ENCODE measurements around the gene EGFL7. TPM values are rescaled to one million over a fixed set of nuclear protein-coding genes. Genes with fewer than 3 reads are reported as not detected.

The EGFL7 gene
- total and polyA plus RNA-seq, 4 donors: 32.1 to 39.7 (median 36.5) TPM

- no peak overlapping the region for H3K4me3 ChIP-seq (ENCODE audit: low read depth in 1 of 3, low read length in 3 of 3)
- no peak for DNase-seq (ENCODE audit: low spot score)
- no peaks in the 10 kb centered on the region for H3K27me3 ChIP-seq (ENCODE audit: control insufficient read depth in 4 of 4, insufficient read depth in 4 of 4, low read length in 3 of 4)
- H3K27ac ChIP-seq (ENCODE audit: low read depth in 1 of 2, low read length in 2 of 2): peak overlapping the region; percentile 86
- H3K4me1 ChIP-seq (ENCODE audit: control insufficient read depth in 4 of 4, insufficient read depth in 4 of 4, low read length in 3 of 4): peaks cover 33 to 60% (median 48%) of the 10 kb centered on the region in 4 donors
- TF ChIP-seq GABPA (IDR thresholded peaks at IDR 0.05 in 1 of 2, conservative IDR thresholded peaks at IDR 0.05 in 1 of 2): no peak
- TF ChIP-seq ATF3 (IDR thresholded peaks at IDR 0.05): no peak
- no peak for TF ChIP-seq YY1 (IDR thresholded peaks at IDR 0.05)
- TF ChIP-seq, protein P1, sequence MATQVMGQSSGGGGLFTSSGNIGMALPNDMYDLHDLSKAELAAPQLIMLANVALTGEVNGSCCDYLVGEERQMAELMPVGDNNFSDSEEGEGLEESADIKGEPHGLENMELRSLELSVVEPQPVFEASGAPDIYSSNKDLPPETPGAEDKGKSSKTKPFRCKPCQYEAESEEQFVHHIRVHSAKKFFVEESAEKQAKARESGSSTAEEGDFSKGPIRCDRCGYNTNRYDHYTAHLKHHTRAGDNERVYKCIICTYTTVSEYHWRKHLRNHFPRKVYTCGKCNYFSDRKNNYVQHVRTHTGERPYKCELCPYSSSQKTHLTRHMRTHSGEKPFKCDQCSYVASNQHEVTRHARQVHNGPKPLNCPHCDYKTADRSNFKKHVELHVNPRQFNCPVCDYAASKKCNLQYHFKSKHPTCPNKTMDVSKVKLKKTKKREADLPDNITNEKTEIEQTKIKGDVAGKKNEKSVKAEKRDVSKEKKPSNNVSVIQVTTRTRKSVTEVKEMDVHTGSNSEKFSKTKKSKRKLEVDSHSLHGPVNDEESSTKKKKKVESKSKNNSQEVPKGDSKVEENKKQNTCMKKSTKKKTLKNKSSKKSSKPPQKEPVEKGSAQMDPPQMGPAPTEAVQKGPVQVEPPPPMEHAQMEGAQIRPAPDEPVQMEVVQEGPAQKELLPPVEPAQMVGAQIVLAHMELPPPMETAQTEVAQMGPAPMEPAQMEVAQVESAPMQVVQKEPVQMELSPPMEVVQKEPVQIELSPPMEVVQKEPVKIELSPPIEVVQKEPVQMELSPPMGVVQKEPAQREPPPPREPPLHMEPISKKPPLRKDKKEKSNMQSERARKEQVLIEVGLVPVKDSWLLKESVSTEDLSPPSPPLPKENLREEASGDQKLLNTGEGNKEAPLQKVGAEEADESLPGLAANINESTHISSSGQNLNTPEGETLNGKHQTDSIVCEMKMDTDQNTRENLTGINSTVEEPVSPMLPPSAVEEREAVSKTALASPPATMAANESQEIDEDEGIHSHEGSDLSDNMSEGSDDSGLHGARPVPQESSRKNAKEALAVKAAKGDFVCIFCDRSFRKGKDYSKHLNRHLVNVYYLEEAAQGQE (IDR thresholded peaks at IDR 0.05): no peak
- TF ChIP-seq, protein P2, sequence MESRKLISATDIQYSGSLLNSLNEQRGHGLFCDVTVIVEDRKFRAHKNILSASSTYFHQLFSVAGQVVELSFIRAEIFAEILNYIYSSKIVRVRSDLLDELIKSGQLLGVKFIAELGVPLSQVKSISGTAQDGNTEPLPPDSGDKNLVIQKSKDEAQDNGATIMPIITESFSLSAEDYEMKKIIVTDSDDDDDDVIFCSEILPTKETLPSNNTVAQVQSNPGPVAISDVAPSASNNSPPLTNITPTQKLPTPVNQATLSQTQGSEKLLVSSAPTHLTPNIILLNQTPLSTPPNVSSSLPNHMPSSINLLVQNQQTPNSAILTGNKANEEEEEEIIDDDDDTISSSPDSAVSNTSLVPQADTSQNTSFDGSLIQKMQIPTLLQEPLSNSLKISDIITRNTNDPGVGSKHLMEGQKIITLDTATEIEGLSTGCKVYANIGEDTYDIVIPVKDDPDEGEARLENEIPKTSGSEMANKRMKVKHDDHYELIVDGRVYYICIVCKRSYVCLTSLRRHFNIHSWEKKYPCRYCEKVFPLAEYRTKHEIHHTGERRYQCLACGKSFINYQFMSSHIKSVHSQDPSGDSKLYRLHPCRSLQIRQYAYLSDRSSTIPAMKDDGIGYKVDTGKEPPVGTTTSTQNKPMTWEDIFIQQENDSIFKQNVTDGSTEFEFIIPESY (IDR thresholded peaks at IDR 0.05): no peak
- TF ChIP-seq MAX (IDR thresholded peaks at IDR 0.05): no peak
- no peak for TF ChIP-seq FOXA2 (IDR thresholded peaks at IDR 0.05)
- TF ChIP-seq JUND (IDR thresholded peaks at IDR 0.05): no peak
- TF ChIP-seq HNF4A (conservative IDR thresholded peaks at IDR 0.05): no peak
- no peak for TF ChIP-seq RAD21 (IDR thresholded peaks at IDR 0.05)
- TF ChIP-seq HNF4G (IDR thresholded peaks at IDR 0.05): no peak
- TF ChIP-seq NR2F2 (IDR thresholded peaks at IDR 0.05): no peak
- TF ChIP-seq EGR1 (IDR thresholded peaks at IDR 0.05; ENCODE audit: low read depth in 2 of 2): no peak
- TF ChIP-seq TAF1 (conservative IDR thresholded peaks at IDR 0.05): no peak
- TF ChIP-seq, protein P3, sequence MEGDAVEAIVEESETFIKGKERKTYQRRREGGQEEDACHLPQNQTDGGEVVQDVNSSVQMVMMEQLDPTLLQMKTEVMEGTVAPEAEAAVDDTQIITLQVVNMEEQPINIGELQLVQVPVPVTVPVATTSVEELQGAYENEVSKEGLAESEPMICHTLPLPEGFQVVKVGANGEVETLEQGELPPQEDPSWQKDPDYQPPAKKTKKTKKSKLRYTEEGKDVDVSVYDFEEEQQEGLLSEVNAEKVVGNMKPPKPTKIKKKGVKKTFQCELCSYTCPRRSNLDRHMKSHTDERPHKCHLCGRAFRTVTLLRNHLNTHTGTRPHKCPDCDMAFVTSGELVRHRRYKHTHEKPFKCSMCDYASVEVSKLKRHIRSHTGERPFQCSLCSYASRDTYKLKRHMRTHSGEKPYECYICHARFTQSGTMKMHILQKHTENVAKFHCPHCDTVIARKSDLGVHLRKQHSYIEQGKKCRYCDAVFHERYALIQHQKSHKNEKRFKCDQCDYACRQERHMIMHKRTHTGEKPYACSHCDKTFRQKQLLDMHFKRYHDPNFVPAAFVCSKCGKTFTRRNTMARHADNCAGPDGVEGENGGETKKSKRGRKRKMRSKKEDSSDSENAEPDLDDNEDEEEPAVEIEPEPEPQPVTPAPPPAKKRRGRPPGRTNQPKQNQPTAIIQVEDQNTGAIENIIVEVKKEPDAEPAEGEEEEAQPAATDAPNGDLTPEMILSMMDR (IDR thresholded peaks at IDR 0.05; ENCODE audit: low read depth, low read length, missing input control): no peak
- WGBS: 95% methylated on average over 29 of the region's 29 CpGs
- H3K36me3 ChIP-seq (ENCODE audit: control insufficient read depth in 4 of 4, insufficient read depth in 3 of 4, low read depth in 1 of 4, low read length in 3 of 4): no peaks in the 10 kb centered on the region
- H3K9me3 ChIP-seq (ENCODE audit: control insufficient read depth in 4 of 4, low read length in 3 of 4): no peaks in the 10 kb centered on the region
- H3K9ac ChIP-seq (ENCODE audit: low read depth in 1 of 2, low read length in 2 of 2): no peak overlapping the region
Observed at GRCh38 chr9:136620441-136621018, 42.2 kb upstream of the EGFL7 start.
